Astrocyte of the spinal cord (primary cell): Measurements from ENCODE around the gene VIPR2.

Experiments
- DNase-seq: peaks from one replicate; pipeline ENCODE4 v3.0.0; 2011; ENCODE audit warnings: low read depth, low spot score
- H3K4me3 ChIP-seq: 2 replicates; pipeline ENCODE4 v1.5.1; 2011; ENCODE audit warnings: low read depth, mild to moderate bottlenecking, low read length, moderate library complexity
- in situ Hi-C: cut with HindIII; loops from 2 replicates; pipeline ENCODE4 v1.10.0; 2017; ENCODE audit warnings: low sequenced_read_pairs
- TF ChIP-seq, protein P1 (sequence below): IDR thresholded peaks from 2 replicates; pipeline ENCODE4 v1.5.1; 2012; ENCODE audit warnings: low read depth, mild to moderate bottlenecking, low read length, inconsistent platforms

The VIPR2 gene

DNA sequence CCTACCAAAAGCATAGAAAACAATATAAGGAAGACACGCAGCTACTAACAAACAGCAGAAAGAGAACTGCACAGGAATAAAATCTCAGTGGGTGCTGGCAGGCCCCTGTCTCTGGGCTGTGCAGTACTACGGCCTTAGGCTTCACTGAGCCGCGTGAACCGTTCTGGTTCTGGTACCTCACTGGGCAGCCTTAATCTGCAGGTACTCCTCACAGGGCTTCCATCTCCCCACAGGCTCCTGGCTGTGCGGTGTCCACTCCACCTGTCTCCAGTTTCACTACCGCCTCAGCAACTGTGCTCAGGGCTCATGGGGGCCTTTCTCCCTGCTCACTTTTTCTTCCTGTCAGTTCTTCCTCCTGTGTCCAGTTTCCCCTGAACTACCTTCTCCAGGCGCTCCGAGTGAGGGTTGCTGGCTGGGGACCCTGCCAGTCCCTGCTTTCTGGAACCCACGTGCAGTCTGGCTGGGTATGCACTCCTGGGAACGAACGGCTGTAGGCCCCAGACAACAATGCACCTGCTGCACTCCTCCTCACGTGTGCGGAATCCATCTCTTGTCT lies 75.7 kb downstream of the VIPR2 start:
- TF ChIP-seq, protein P1, sequence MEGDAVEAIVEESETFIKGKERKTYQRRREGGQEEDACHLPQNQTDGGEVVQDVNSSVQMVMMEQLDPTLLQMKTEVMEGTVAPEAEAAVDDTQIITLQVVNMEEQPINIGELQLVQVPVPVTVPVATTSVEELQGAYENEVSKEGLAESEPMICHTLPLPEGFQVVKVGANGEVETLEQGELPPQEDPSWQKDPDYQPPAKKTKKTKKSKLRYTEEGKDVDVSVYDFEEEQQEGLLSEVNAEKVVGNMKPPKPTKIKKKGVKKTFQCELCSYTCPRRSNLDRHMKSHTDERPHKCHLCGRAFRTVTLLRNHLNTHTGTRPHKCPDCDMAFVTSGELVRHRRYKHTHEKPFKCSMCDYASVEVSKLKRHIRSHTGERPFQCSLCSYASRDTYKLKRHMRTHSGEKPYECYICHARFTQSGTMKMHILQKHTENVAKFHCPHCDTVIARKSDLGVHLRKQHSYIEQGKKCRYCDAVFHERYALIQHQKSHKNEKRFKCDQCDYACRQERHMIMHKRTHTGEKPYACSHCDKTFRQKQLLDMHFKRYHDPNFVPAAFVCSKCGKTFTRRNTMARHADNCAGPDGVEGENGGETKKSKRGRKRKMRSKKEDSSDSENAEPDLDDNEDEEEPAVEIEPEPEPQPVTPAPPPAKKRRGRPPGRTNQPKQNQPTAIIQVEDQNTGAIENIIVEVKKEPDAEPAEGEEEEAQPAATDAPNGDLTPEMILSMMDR: no peak
- no peak overlapping the region for H3K4me3 ChIP-seq
- DNase-seq: no peak
- in situ Hi-C loops: no loop called here

DNA sequence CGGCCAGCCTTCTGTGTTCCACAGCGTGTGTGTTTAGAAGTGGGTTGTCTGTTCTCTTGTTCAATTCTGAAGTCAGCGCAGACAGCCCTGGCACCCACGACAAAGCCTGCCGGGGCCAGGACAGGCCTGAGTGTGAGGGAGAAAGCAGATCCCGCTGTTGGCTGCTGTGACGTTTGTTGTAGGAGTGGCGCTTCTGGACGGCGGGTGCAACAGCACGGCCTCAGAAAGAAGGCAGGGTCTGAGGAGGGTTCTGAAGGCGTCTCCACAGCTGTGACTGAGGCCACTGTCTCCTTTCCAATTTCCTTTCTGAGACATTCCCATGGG lies 76.2 kb downstream of the VIPR2 start:
- in situ Hi-C loops: no loop called here
- DNase-seq: no peak
- TF ChIP-seq, protein P1: no peak
- H3K4me3 ChIP-seq: no peak overlapping the region

DNA sequence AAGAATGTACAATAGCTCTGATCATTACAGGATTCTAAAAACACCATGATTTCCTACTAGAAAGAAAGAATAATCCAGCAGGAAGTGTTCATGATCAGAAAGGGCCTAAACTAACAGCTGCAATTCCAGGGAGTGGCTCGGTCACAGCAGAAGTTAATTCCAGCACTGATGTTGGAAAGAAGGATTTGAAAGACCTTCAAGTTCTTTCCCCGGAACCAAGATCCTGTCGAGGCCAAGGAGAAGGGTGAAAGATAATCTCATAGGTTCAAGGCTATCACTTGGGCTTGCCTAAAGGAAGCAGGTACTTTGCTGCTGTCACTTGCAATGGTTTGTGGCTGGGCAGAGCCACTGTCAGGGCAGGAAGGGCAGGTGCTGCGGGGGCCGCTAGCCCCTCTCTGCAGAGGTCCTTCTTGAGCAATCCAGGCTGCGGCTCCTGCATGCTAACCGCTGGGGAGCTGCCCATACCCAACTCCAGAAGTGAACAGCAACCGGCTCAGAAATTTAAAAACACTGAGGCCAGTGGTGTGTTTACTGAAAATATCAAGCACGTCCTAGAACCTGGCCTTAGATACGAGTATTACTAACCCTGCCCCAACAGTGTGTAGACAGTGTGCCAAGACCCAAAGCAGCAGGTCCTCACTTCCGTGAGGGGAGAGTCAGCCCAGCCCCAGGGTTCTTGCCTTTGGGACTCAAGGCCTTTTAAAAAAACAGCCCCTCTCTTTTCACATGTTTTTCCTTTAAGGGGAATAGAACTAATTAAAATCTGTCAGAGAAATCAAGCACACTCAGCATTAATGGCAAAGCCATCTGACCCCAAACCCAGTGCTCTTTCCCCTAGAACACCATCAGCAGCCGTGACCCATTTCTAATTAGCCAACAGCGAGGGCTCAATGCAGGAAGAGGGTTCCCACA lies 76.8 kb downstream of the VIPR2 start:
- in situ Hi-C loops: no loop called here
- no peak overlapping the region for H3K4me3 ChIP-seq
- TF ChIP-seq, protein P1: no peak
- no peak for DNase-seq

DNA sequence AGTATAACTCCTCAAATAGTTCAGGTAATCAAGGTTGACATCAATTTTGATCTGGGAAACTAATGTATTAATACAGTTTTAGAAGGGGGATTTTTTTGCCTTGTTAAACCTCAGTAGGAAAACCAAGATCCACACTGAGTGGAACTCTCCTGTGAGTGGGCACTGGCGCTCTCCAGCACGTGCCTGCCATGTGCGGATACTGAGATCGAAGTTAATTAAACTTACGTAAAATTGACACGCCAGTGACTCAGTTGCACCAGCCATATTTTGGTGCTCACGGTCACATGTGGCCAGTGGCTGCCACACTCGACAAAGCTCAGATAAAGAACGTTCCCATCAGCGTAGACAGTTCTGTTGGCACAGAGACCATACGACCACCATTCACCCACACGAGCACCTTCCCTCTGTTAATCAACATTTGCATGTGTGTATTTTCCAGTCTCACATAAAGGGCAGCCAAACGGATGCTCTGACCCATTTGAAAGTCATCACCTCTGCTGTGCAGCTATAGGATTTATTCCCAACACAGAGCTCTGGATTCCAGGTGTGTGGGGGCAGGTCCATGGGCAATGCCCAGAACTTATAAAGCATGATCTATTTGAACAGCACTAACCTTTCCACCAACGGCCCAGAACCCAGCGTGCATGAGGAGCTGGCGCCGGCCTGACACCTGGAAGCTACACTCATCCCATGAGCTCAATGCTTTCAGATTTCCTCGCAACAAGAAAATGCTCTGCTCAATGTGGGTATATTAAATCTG lies 77.7 kb downstream of the VIPR2 start:
- TF ChIP-seq, protein P1: no peak
- in situ Hi-C loops: no loop called here
- H3K4me3 ChIP-seq: no peak overlapping the region
- no peak for DNase-seq

DNA sequence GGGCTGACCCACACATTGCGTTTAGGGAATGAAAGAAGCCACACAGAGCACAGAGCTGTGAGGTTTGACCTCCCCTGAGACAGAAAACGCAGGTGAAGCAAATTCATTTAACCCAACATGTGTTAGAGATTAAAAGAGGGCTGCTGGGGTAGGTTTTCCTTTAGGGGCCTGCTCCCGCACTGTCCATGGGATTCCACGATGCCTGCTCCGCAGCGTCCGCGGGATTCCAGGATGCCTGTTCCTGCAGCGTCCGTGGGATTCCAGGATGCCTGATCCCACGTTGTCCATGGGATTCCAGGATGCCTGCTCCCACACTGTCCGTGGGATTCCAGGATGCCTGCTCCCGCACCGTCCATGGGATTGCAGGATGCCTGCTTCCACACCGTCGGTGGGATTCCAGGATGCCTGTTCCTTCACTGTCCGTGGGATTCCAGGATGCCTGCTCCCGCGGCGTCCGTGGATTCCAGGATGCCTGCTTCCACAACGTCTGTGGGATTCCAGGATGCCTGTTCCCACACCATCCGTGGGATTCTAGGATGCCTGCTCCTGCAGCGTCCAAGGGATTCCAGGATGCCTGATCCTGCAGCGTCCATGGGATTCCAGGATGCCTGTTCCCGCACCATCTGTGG lies 78.7 kb downstream of the VIPR2 start:
- no peak for DNase-seq
- in situ Hi-C loops: no loop called here
- TF ChIP-seq, protein P1: no peak
- no peak overlapping the region for H3K4me3 ChIP-seq

DNA sequence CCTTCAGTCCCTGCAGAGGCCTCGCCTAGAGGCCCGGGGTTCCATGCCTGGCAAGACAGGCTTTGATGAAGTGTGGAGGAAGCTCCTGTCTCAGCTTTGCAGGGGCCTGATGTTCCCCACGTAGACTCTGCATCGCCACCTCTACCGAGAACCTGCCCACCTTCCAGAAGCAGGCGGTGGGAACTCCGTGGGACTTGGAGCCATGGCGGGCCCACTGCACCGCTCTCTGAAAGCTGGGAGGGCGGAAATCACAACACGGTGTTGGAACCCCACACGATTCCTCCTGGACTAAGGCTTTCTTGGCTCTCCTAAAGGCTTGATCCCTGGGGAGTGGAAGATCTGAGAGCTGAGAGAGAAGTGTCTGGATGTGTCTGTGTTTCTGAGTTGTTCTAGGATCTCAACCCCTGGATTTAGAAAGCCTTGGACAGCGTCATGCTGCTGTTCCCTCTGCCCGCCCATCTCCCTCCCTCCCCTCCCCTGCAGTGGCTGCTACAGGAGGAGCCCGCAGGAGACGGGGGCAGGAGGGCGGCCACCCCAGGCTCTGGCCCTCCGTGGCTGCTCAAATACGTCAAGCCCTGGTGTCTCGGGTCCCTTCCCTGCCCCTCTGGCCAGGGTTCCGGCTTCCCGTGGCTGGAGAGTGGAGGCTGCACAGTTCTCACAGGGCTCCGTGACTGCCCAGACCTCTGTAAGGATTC lies 79.7 kb downstream of the VIPR2 start:
- in situ Hi-C loops: no loop called here
- TF ChIP-seq, protein P1: no peak
- H3K4me3 ChIP-seq: no peak overlapping the region
- DNase-seq: no peak
